ENCODE results near the gene DOCK7. TPM values are rescaled to one million over a fixed set of nuclear protein-coding genes. Genes with fewer than 3 reads are reported as not detected.

DOCK7 gene
- total RNA-seq, 1 experiment from 2014 or later = 60.8 TPM

DNA sequence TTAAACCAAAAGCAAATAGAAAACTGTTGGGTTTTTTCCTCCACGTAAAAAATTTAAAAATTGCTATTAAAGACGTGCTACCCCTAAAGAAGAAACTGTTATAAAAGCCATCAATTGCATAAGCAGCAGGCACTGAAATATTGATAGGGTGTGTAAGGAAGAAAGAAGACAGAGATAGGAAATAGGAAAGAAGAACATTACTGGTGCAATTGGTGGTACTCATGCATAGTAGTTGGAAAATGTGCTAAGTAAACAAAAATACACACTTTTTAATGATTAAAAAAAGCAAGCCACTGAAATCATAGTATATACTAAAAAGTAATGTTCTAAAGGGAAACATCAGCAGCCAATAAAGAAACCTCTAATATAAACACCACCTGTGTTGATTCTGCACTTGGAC, 143.6 kb downstream of the DOCK7 start:
- intact Hi-C loops (cut with micrococcal nuclease; ENCODE audit: unreplicated experiment) = no loop called here
- H3K9me3 ChIP-seq (ENCODE audit: low read depth, low read length, poor library complexity, severe bottlenecking) = no peaks in the 10 kb centered on the region
- CTCF ChIA-PET = no interaction called here
- no peaks in the 10 kb centered on the region for H3K4me1 ChIP-seq (ENCODE audit: insufficient read depth, low read length, poor library complexity, severe bottlenecking)
- POLR2A ChIA-PET (ENCODE audit: low non-redundant PET) = no interaction called here
- H3K27me3 ChIP-seq (replicated peaks; ENCODE audit: insufficient read depth, low read depth, low read length, poor library complexity) = no peaks in the 10 kb centered on the region
- H3K36me3 ChIP-seq (ENCODE audit: insufficient read depth, low read length, poor library complexity, severe bottlenecking) = no peaks in the 10 kb centered on the region
- no peak for DNase-seq (ENCODE audit: low spot score)
- no TSS peak for BruUV-seq (replicated peaks)
- H3K4me3 ChIP-seq (ENCODE audit: low read depth, low read length, poor library complexity, severe bottlenecking) = no peak overlapping the region
- no peak for TF ChIP-seq EZH2 (IDR thresholded peaks at IDR 0.05; ENCODE audit: borderline replicate concordance, low read depth, low read length, poor library complexity, severe bottlenecking)
- TF ChIP-seq, protein P1, sequence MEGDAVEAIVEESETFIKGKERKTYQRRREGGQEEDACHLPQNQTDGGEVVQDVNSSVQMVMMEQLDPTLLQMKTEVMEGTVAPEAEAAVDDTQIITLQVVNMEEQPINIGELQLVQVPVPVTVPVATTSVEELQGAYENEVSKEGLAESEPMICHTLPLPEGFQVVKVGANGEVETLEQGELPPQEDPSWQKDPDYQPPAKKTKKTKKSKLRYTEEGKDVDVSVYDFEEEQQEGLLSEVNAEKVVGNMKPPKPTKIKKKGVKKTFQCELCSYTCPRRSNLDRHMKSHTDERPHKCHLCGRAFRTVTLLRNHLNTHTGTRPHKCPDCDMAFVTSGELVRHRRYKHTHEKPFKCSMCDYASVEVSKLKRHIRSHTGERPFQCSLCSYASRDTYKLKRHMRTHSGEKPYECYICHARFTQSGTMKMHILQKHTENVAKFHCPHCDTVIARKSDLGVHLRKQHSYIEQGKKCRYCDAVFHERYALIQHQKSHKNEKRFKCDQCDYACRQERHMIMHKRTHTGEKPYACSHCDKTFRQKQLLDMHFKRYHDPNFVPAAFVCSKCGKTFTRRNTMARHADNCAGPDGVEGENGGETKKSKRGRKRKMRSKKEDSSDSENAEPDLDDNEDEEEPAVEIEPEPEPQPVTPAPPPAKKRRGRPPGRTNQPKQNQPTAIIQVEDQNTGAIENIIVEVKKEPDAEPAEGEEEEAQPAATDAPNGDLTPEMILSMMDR (conservative IDR thresholded peaks at IDR 0.05; ENCODE audit: low read depth, low read length) = no peak
- H3K27ac ChIP-seq (ENCODE audit: low read depth, low read length, poor library complexity, severe bottlenecking) = no peak overlapping the region

DNA sequence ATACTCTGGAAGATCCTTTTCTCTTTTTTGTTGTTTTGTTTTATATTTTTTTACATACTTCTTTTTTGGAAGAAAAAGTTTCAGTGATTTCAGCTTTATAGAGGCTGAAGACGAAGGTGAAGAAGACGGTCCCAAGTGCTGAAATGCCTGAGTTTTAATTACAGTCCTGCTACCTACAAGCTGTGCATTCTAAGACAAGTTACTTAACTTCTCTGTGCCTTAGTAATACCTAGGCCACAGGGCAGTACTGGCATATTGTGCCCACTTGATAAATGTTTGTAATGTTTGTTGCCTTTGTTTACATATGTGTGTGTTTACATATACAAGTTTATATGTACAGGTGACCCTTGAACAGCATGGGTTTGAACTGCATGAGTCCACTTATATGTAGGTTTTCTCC, 147.1 kb downstream of the DOCK7 start:
- Histone ChIP-seq H3K9me3 (ENCODE audit: low read depth, low read length, poor library complexity, severe bottlenecking) (no peaks in the 10 kb centered on the region), H3K27me3 (replicated peaks; ENCODE audit: insufficient read depth, low read depth, low read length, poor library complexity) (no peaks in the 10 kb centered on the region), H3K4me1 (ENCODE audit: insufficient read depth, low read length, poor library complexity, severe bottlenecking) (no peaks in the 10 kb centered on the region), H3K36me3 (ENCODE audit: insufficient read depth, low read length, poor library complexity, severe bottlenecking) (peaks cover 7% of the 10 kb centered on the region), H3K27ac (ENCODE audit: low read depth, low read length, poor library complexity, severe bottlenecking) (no peak overlapping the region), H3K4me3 (ENCODE audit: low read depth, low read length, poor library complexity, severe bottlenecking) (no peak overlapping the region)
- CTCF ChIA-PET = no interaction called here
- TF ChIP-seq EZH2 (IDR thresholded peaks at IDR 0.05; ENCODE audit: borderline replicate concordance, low read depth, low read length, poor library complexity, severe bottlenecking) = no peak
- TF ChIP-seq, protein P1 (conservative IDR thresholded peaks at IDR 0.05; ENCODE audit: low read depth, low read length) = no peak
- no TSS peak for BruUV-seq (replicated peaks)
- POLR2A ChIA-PET (ENCODE audit: low non-redundant PET) = no interaction called here
- intact Hi-C loops (cut with micrococcal nuclease; ENCODE audit: unreplicated experiment) = no loop called here
- DNase-seq (ENCODE audit: low spot score) = no peak

DNA sequence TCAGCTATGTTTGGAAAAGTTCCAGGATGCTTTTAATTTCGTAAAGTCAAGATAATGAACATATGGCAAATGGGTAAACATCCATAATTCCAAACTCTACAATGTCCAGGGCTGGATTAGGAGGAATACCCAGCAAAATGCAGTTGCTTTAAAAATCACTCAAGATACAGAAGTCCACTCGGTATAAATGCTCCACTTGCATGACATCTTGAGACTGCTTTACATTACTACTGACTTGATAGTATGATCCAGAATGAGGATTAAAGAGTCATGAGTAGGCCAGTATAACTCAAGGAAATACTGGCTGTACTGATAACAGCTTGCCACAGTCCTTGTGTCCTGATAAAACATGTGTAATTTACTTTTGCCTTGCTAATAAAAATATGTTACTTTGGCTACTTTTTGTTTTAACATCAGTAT, 149.1 kb downstream of the DOCK7 start:
- Histone ChIP-seq H3K9me3 (ENCODE audit: low read depth, low read length, poor library complexity, severe bottlenecking) (no peaks in the 10 kb centered on the region), H3K27me3 (replicated peaks; ENCODE audit: insufficient read depth, low read depth, low read length, poor library complexity) (no peaks in the 10 kb centered on the region), H3K36me3 (ENCODE audit: insufficient read depth, low read length, poor library complexity, severe bottlenecking) (peaks cover 7% of the 10 kb centered on the region), H3K27ac (ENCODE audit: low read depth, low read length, poor library complexity, severe bottlenecking) (no peak overlapping the region), H3K4me1 (ENCODE audit: insufficient read depth, low read length, poor library complexity, severe bottlenecking) (no peaks in the 10 kb centered on the region), H3K4me3 (ENCODE audit: low read depth, low read length, poor library complexity, severe bottlenecking) (no peak overlapping the region)
- intact Hi-C loops (cut with micrococcal nuclease; ENCODE audit: unreplicated experiment) = no loop called here
- BruUV-seq (replicated peaks) = no TSS peak
- ChIA-PET POLR2A (ENCODE audit: low non-redundant PET) (interaction anchor here (0.6 kb wide), 1 partner anchor 229 kb away, joined by 3 read pairs; no protein-coding TSS in a partner anchor), CTCF (no interaction called here)
- TF ChIP-seq, protein P1 (conservative IDR thresholded peaks at IDR 0.05; ENCODE audit: low read depth, low read length) = no peak
- no peak for TF ChIP-seq EZH2 (IDR thresholded peaks at IDR 0.05; ENCODE audit: borderline replicate concordance, low read depth, low read length, poor library complexity, severe bottlenecking)
- DNase-seq (ENCODE audit: low spot score) = no peak
